Left colon (tissue), 2 donors: ENCODE results near the gene PPP2R5B. TPM values are rescaled to one million over a fixed set of nuclear protein-coding genes. Genes with fewer than 3 reads are reported as not detected.
"Not testable (repeated sequence)": the region's sequence is repeated elsewhere in the genome, so short reads cannot be mapped to it uniquely, and the experiment has no call there.

Experiments used
- ATAC-seq: fragments of 200-7000 bp; cut with Tn5 transposase; one replicate; pipeline ENCODE4 v1.9.1; 2020; ENCODE audit warnings: mild to moderate bottlenecking, moderate library complexity
- DNase-seq, 2 donors: peaks; one replicate each; pipeline ENCODE4 v3.0.0-alpha.2; 2020
- intact Hi-C, 2 donors: fragments of 100-400 bp; cut with DNase I in 1 of 2; cut with micrococcal nuclease in 1 of 2; formaldehyde crosslinking; loops; one replicate each; pipeline versions ENCODE4 v1.11.2 to v1.14.0; 2022; cut with DNase I, micrococcal nuclease
- microRNA-seq, 2 donors: library from miRNA; unstranded; fragments of <30 nt; microRNA quantifications; one replicate each; pipeline versions ENCODE4 v1.1.0 to v1.2.0, GENCODE V29; 2020
- total RNA-seq, 2 donors: library from RNA; stranded (reverse); fragmentation: NEBNext Ultra II Directional; extraction: Animal tissue kit (Norgen Biotek cat#: 25700); gene quantifications; one replicate each; pipeline ENCODE4 v1.2.1, GENCODE V29; 2021
- donor health status: DM: no; HTN: no; CAD: no.
- donor health status: DM: yes; HTN: yes; CAD: no.

PPP2R5B gene
- total RNA-seq, 2 donors from 2014 or later, result 25.1 to 39.6 TPM

- intact Hi-C loops, result no loop called here
- ATAC-seq (no peak), DNase-seq (no peak)
These were observed 22.8 kb downstream of the PPP2R5B start for GRCh38 chr11:64947208-64947814.

GRCh38 chr11:64951529-64951928 lies 27.0 kb downstream of the PPP2R5B start:
- intact Hi-C loops, result no loop called here
- DNase-seq, result no peak
- ATAC-seq, result no peak

- ATAC-seq (no peak), DNase-seq (no peak)
- intact Hi-C loops, result no loop called here
These were observed 29.7 kb downstream of the PPP2R5B start for GRCh38 chr11:64954201-64954600.

- intact Hi-C loops, result no loop called here
- DNase-seq, result no peak
- no peak for ATAC-seq
These were observed 35.0 kb downstream of the PPP2R5B start for GRCh38 chr11:64959498-64959897.

GRCh38 chr11:64960719-64961118 lies 36.2 kb downstream of the PPP2R5B start:
- intact Hi-C loops, result no loop called here
- no peak for ATAC-seq
- no peak for DNase-seq

GRCh38 chr11:64963072-64963631 lies 38.7 kb downstream of the PPP2R5B start:
- ATAC-seq, result no peak
- DNase-seq, result no peak
- intact Hi-C loops, result no loop called here

GRCh38 chr11:64967375-64967774 lies 42.9 kb downstream of the PPP2R5B start:
- DNase-seq (no peak), ATAC-seq (no peak)
- intact Hi-C loops, result no loop called here

GRCh38 chr11:64969209-64969608 lies 44.7 kb downstream of the PPP2R5B start:
- ATAC-seq, result peak; percentile 92
- intact Hi-C loops, result no loop called here
- peak in 1 of 2 donors; percentile 24 for DNase-seq

GRCh38 chr11:64970731-64971151 lies 46.3 kb downstream of the PPP2R5B start:
- ATAC-seq (peak; percentile 57), DNase-seq (peak in 1 of 2 donors; percentile 45)
- intact Hi-C loops, result no loop called here

- ATAC-seq, result peak; percentile 51
- peak; percentile 83 to 92 for DNase-seq
- intact Hi-C loops, result no loop called here
These were observed 47.1 kb downstream of the PPP2R5B start, which contains the start of gene MAJIN for GRCh38 chr11:64971421-64972233. TSS of gene MAJIN (minus strand) at chr11:64972108. CDS start at chr11:64959405, 12,703 bp downstream.

- no peak for ATAC-seq
- no peak for DNase-seq
- intact Hi-C loops, result no loop called here
These were observed 49.6 kb downstream of the PPP2R5B start for GRCh38 chr11:64974124-64974523.

GRCh38 chr11:64976651-64977050 lies 52.2 kb downstream of the PPP2R5B start:
- intact Hi-C loops, result no loop called here
- ATAC-seq, result no peak
- DNase-seq, result no peak

- intact Hi-C loops, result loop anchor here in 1 of 2 donors (10.0 kb wide), 1 partner anchor 49 kb away; the partner anchor contains the start of gene GPHA2
- ATAC-seq, DNase-seq: not testable (repeated sequence)
These were observed 58.9 kb downstream of the PPP2R5B start for GRCh38 chr11:64983339-64983738.

Small RNA genes within 50 kb of the gene (microRNA-seq; reads per million reads assigned to microRNA genes)
- 0 reads per million in 2 donors for gene MIR6749
- gene MIR6750, result 1.1 to 1.4 reads per million in 2 donors

Other genes with a start within 250 kb of the PPP2R5B start
- 1 to 10 TPM; 3.6 to 5.3 TPM for gene NRXN2, start 201.5 kb upstream of the PPP2R5B start, total RNA-seq
- gene RASGRP2, start 180.5 kb upstream of the PPP2R5B start, total RNA-seq, result 1 to 10 TPM; 2.0 to 7.7 TPM
- gene PYGM, start 164.7 kb upstream of the PPP2R5B start, total RNA-seq, result 1 to 10 TPM in 1 of 2 donors, under 1 TPM in 1; 0.67 to 3.0 TPM
- 100 to 1,000 TPM; 201 to 216 TPM for gene SF1, start 146.1 kb upstream of the PPP2R5B start, total RNA-seq
- gene MAP4K2, start 121.5 kb upstream of the PPP2R5B start, total RNA-seq, result 10 to 100 TPM in 1 of 2 donors, 1 to 10 TPM in 1; 7.3 to 13.9 TPM
- 10 to 100 TPM; 21.0 to 25.5 TPM for gene MEN1, start 114.1 kb upstream of the PPP2R5B start, total RNA-seq
- gene CDC42BPG, start 80.0 kb upstream of the PPP2R5B start, total RNA-seq, result 10 to 100 TPM; 44.5 to 45.5 TPM
- 10 to 100 TPM; 76.1 to 91.5 TPM for gene EHD1, start 46.1 kb upstream of the PPP2R5B start, total RNA-seq
- gene ATG2A, start 7.5 kb upstream of the PPP2R5B start, total RNA-seq, result 10 to 100 TPM; 25.3 to 43.4 TPM
- gene GPHA2, start 11.2 kb downstream of the PPP2R5B start, total RNA-seq, result not detected
- gene MAJIN, start 47.4 kb downstream of the PPP2R5B start, total RNA-seq, result not detected
- 10 to 100 TPM; 17.4 to 17.6 TPM for gene BATF2, start 72.3 kb downstream of the PPP2R5B start, total RNA-seq
- gene ARL2, start 89.5 kb downstream of the PPP2R5B start, total RNA-seq, result 10 to 100 TPM; 59.1 to 60.3 TPM
- gene SNX15, start 102.8 kb downstream of the PPP2R5B start, total RNA-seq, result 10 to 100 TPM; 38.9 to 41.4 TPM
- gene SAC3D1, start 116.5 kb downstream of the PPP2R5B start, total RNA-seq, result 10 to 100 TPM; 11.1 to 11.6 TPM
- gene NAALADL1, start 133.9 kb downstream of the PPP2R5B start, total RNA-seq, result 10 to 100 TPM in 1 of 2 donors, 1 to 10 TPM in 1; 7.8 to 34.1 TPM
- gene CDCA5, start 159.4 kb downstream of the PPP2R5B start, total RNA-seq, result 1 to 10 TPM; 3.0 to 7.3 TPM
- gene ZFPL1, start 159.5 kb downstream of the PPP2R5B start, total RNA-seq, result 10 to 100 TPM; 45.3 to 45.6 TPM
- gene VPS51, start 171.5 kb downstream of the PPP2R5B start, total RNA-seq, result 100 to 1,000 TPM; 174 to 186 TPM
- 10 to 100 TPM; 24.6 to 36.0 TPM for gene TM7SF2, start 187.2 kb downstream of the PPP2R5B start, total RNA-seq
- 1 to 10 TPM; 7.3 to 9.7 TPM for gene ZNHIT2, start 193.0 kb downstream of the PPP2R5B start, total RNA-seq
- gene FAU, start 197.4 kb downstream of the PPP2R5B start, total RNA-seq, result 100 to 1,000 TPM; 701 to 737 TPM
- 10 to 100 TPM; 47.0 to 54.5 TPM for gene MRPL49, start 197.6 kb downstream of the PPP2R5B start, total RNA-seq
- gene SYVN1, start 209.8 kb downstream of the PPP2R5B start, total RNA-seq, result 10 to 100 TPM; 64.5 to 70.4 TPM
- gene SPDYC, start 245.5 kb downstream of the PPP2R5B start, total RNA-seq, result not detected